ENCODE results near the gene RGS14.

RGS14 gene

GRCh38 chr5:177378884-177379883 is 21.5 kb downstream of the RGS14 start (continued):
- TF ChIP-seq RARB (CRISPR knock-in tag; IDR thresholded peaks at IDR 0.05) = no peak
- no peak for TF ChIP-seq ARNTL (CRISPR knock-in tag; IDR thresholded peaks at IDR 0.05; ENCODE audit: borderline replicate concordance, low read depth)
- no peak for TF ChIP-seq CSDC2 (CRISPR knock-in tag; IDR thresholded peaks at IDR 0.05)

- no peak for ATAC-seq
- TF ChIP-seq CSDC2 (CRISPR knock-in tag; IDR thresholded peaks at IDR 0.05) (no peak), SNAI2 (CRISPR knock-in tag; IDR thresholded peaks at IDR 0.05) (no peak), ZC3H10 (CRISPR knock-in tag; IDR thresholded peaks at IDR 0.05) (no peak)
Observed at GRCh38 chr5:177380805-177381126, 23.0 kb downstream of the RGS14 start.

- no peak for TF ChIP-seq ZFP3 (CRISPR knock-in tag; IDR thresholded peaks at IDR 0.05)
- no peak for TF ChIP-seq CSDC2 (CRISPR knock-in tag; IDR thresholded peaks at IDR 0.05)
- TF ChIP-seq ZNF70 (CRISPR knock-in tag; IDR thresholded peaks at IDR 0.05) = no peak
- peak; percentile 53 for ATAC-seq
Observed at GRCh38 chr5:177382423-177383029, 24.8 kb downstream of the RGS14 start.

- TF ChIP-seq ZC3H10 (CRISPR knock-in tag; IDR thresholded peaks at IDR 0.05) = no peak
- TF ChIP-seq ESRRG (CRISPR knock-in tag; IDR thresholded peaks at IDR 0.05) = no peak
- TF ChIP-seq PPARA (CRISPR knock-in tag; IDR thresholded peaks at IDR 0.05; ENCODE audit: borderline replicate concordance) = no peak
- no peak for TF ChIP-seq OSR1 (CRISPR knock-in tag; IDR thresholded peaks at IDR 0.05)
- TF ChIP-seq ZFP3 (CRISPR knock-in tag; IDR thresholded peaks at IDR 0.05) = no peak
- TF ChIP-seq ZFP30 (CRISPR knock-in tag; IDR thresholded peaks at IDR 0.05) = no peak
- TF ChIP-seq ISL1 (CRISPR knock-in tag; IDR thresholded peaks at IDR 0.05) = no peak
- TF ChIP-seq TSHZ2 (CRISPR knock-in tag; IDR thresholded peaks at IDR 0.05) = no peak
- no peak for TF ChIP-seq GLIS3 (CRISPR knock-in tag; IDR thresholded peaks at IDR 0.05)
- TF ChIP-seq TCF4 (CRISPR knock-in tag; IDR thresholded peaks at IDR 0.05; ENCODE audit: borderline replicate concordance) = no peak
- TF ChIP-seq ARNTL (CRISPR knock-in tag; IDR thresholded peaks at IDR 0.05; ENCODE audit: borderline replicate concordance, low read depth) = no peak
- TF ChIP-seq PATZ1 (CRISPR knock-in tag; IDR thresholded peaks at IDR 0.05; ENCODE audit: borderline replicate concordance) = no peak
- TF ChIP-seq BACH2 (CRISPR knock-in tag; IDR thresholded peaks at IDR 0.05; ENCODE audit: borderline replicate concordance) = no peak
- no peak for TF ChIP-seq ZNF70 (CRISPR knock-in tag; IDR thresholded peaks at IDR 0.05)
- no peak for TF ChIP-seq TOX (CRISPR knock-in tag; IDR thresholded peaks at IDR 0.05; ENCODE audit: borderline replicate concordance)
- ATAC-seq = no peak
Observed at GRCh38 chr5:177383181-177383580, 25.5 kb downstream of the RGS14 start.

GRCh38 chr5:177384134-177384533 is 26.4 kb downstream of the RGS14 start, which contains the start of gene SLC34A1:
Gene SLC34A1, plus strand, starts transcription at chr5:177384434. Its CDS starts 1,308 bp downstream, at chr5:177385742.
- no peak for TF ChIP-seq SNAI2 (CRISPR knock-in tag; IDR thresholded peaks at IDR 0.05)
- no peak for TF ChIP-seq ZFP3 (CRISPR knock-in tag; IDR thresholded peaks at IDR 0.05)
- no peak for TF ChIP-seq TSHZ2 (CRISPR knock-in tag; IDR thresholded peaks at IDR 0.05)
- no peak for TF ChIP-seq GLIS3 (CRISPR knock-in tag; IDR thresholded peaks at IDR 0.05)
- no peak for TF ChIP-seq CSDC2 (CRISPR knock-in tag; IDR thresholded peaks at IDR 0.05)
- TF ChIP-seq ISL1 (CRISPR knock-in tag; IDR thresholded peaks at IDR 0.05) = no peak
- no peak for TF ChIP-seq ZC3H10 (CRISPR knock-in tag; IDR thresholded peaks at IDR 0.05)
- no peak for TF ChIP-seq PATZ1 (CRISPR knock-in tag; IDR thresholded peaks at IDR 0.05; ENCODE audit: borderline replicate concordance)
- no peak for TF ChIP-seq TCF4 (CRISPR knock-in tag; IDR thresholded peaks at IDR 0.05; ENCODE audit: borderline replicate concordance)
- no peak for TF ChIP-seq ARNTL (CRISPR knock-in tag; IDR thresholded peaks at IDR 0.05; ENCODE audit: borderline replicate concordance, low read depth)
- no peak for ATAC-seq
